HepG2 (cell line): ENCODE data around the gene AIF1. TPM values are rescaled to one million over a fixed set of nuclear protein-coding genes. Genes with fewer than 3 reads are reported as not detected.
A peak's percentile ranks its signal among the peaks of the same experiment; 100 is the strongest.

Source experiments
- DMAP1 ChIP-seq: IDR thresholded peaks from 2 replicates; pipeline ENCODE4 v1.6.1; 2016
- KDM4B ChIP-seq: sonication (generic); formaldehyde crosslinking; IDR thresholded peaks from 2 replicates; pipeline ENCODE4 v1.4.0; 2020; ENCODE audit warnings: missing genetic modification reagents
- PRPF4 ChIP-seq: fragments of 200-400 bp; formaldehyde crosslinking; IDR thresholded peaks from 2 replicates; pipeline ENCODE4 v1.6.1; 2016; ENCODE audit warnings: low read length, low read depth; ENCODE audit not compliant: poor library complexity, severe bottlenecking
- ZNF180 ChIP-seq: sonication (generic); formaldehyde crosslinking; IDR thresholded peaks from 2 replicates; pipeline ENCODE4 v1.4.0; 2020; ENCODE audit warnings: low read depth, missing genetic modification reagents, borderline replicate concordance
- ZNF567 ChIP-seq: sonication (generic); formaldehyde crosslinking; IDR thresholded peaks from 2 replicates; pipeline ENCODE4 v1.8.1; 2023; ENCODE audit warnings: mild to moderate bottlenecking, missing genetic modification reagents, borderline replicate concordance
- ZNF614 ChIP-seq: IDR thresholded peaks from 2 replicates; pipeline ENCODE4 v1.6.1; 2018; ENCODE audit warnings: missing biosample characterization, missing genetic modification reagents, inconsistent platforms, borderline replicate concordance
- ZNF724P ChIP-seq: sonication (generic); formaldehyde crosslinking; IDR thresholded peaks from 2 replicates; pipeline ENCODE4 v1.8.0; 2022; ENCODE audit warnings: missing genetic modification reagents, borderline replicate concordance
- polyA plus RNA-seq, 8 experiments: library from polyadenylated mRNA; depleted of rRNA in 3 of 8; stranded (reverse) in 7 of 8; unstranded in 1 of 8; fragments of >200 nt; fragmentation: Illumina TruSeq in 4 of 8; extraction: Trizol in 4 of 8; gene quantifications; 2 replicates each; pipeline versions ENCODE4 v1.2.1 to v1.2.3, GENCODE V29; 2011 to 2016; ENCODE audit warnings: low read depth in 4 of 8, missing spikeins in 1 of 8, mixed read lengths in 1 of 8; ENCODE audit not compliant: insufficient read depth in 1 of 8
- total RNA-seq, 5 experiments: library from RNA; depleted of rRNA; stranded (reverse); fragments of >200 nt; fragmentation: Illumina TruSeq; extraction: Trizol; gene quantifications; 2 replicates each; pipeline ENCODE4 v1.2.3, GENCODE V29; 2016; ENCODE audit warnings: low read depth in 1 of 5
- TF ChIP-seq, protein P1 (sequence below): sonication (generic); formaldehyde crosslinking; IDR thresholded peaks from 2 replicates; pipeline ENCODE4 v1.5.1; 2020; ENCODE audit warnings: mild to moderate bottlenecking, missing genetic modification reagents, moderate library complexity
- TF ChIP-seq, protein P2 (sequence below): sonication (generic); formaldehyde crosslinking; IDR thresholded peaks from 2 replicates; pipeline ENCODE4 v1.5.0; 2020; ENCODE audit warnings: mild to moderate bottlenecking, missing genetic modification reagents
- TF ChIP-seq, protein P3 (sequence below): sonication (generic); formaldehyde crosslinking; IDR thresholded peaks from 2 replicates; pipeline ENCODE4 v1.5.0; 2020; ENCODE audit warnings: mild to moderate bottlenecking, missing genetic modification reagents, borderline replicate concordance
- TF ChIP-seq, protein P4 (sequence below): sonication (generic); formaldehyde crosslinking; IDR thresholded peaks from 2 replicates; pipeline ENCODE4 v1.4.0; 2020; ENCODE audit warnings: missing genetic modification reagents
- TF ChIP-seq, protein P5 (sequence below): sonication (generic); formaldehyde crosslinking; IDR thresholded peaks from 2 replicates; pipeline ENCODE4 v1.8.1; 2023; ENCODE audit warnings: mild to moderate bottlenecking, moderate library complexity, missing genetic modification reagents

AIF1 gene
- total and polyA plus RNA-seq, 2 of the 13 experiments (the other 11 are each of a cell fraction or from before 2014, with no cell fraction given): 1.5 TPM; not detected in 1

DNA sequence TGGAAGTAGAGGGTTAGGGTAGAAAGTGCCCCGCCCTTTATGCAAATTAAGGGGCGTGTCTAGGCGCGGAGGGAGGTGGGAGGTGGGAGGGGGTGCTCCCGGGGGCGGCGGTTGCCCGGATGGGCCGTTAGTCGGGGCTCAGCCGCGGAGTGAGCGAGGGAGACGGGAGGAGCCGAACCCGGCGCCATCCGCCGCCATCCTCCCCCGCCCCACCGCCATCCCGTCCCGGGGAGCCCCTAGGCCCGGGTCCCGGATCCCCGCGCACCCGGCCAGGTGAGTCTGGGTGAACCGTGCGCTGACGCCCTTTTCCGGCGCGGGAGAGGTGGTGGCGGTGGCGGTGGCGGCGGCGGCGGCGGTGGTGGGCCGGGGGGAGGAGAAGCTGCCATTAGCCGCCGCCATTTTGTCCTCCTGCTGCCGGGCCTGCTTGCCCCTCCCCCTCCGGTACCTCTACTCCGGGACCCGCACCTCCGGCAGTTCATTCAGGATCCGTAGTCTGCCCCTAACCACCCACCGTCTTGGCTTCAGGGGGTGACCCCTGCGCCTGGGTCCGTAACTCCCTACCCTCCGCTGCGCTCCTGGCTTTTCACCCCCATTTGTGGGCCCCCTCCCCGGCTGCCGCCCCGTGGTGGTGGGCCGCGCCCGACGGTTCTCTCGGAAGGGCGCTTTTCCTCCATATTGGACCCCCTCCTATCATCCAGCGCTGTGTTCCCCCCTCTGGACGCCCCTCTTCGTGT lies 5.7 kb downstream of the AIF1 start, which contains the start of gene PRRC2A (continued):
- TF ChIP-seq, protein P1, sequence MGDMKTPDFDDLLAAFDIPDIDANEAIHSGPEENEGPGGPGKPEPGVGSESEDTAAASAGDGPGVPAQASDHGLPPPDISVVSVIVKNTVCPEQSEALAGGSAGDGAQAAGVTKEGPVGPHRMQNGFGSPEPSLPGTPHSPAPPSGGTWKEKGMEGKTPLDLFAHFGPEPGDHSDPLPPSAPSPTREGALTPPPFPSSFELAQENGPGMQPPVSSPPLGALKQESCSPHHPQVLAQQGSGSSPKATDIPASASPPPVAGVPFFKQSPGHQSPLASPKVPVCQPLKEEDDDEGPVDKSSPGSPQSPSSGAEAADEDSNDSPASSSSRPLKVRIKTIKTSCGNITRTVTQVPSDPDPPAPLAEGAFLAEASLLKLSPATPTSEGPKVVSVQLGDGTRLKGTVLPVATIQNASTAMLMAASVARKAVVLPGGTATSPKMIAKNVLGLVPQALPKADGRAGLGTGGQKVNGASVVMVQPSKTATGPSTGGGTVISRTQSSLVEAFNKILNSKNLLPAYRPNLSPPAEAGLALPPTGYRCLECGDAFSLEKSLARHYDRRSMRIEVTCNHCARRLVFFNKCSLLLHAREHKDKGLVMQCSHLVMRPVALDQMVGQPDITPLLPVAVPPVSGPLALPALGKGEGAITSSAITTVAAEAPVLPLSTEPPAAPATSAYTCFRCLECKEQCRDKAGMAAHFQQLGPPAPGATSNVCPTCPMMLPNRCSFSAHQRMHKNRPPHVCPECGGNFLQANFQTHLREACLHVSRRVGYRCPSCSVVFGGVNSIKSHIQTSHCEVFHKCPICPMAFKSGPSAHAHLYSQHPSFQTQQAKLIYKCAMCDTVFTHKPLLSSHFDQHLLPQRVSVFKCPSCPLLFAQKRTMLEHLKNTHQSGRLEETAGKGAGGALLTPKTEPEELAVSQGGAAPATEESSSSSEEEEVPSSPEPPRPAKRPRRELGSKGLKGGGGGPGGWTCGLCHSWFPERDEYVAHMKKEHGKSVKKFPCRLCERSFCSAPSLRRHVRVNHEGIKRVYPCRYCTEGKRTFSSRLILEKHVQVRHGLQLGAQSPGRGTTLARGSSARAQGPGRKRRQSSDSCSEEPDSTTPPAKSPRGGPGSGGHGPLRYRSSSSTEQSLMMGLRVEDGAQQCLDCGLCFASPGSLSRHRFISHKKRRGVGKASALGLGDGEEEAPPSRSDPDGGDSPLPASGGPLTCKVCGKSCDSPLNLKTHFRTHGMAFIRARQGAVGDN (CRISPR knock-in tag): peak; percentile 87
- TF ChIP-seq ZNF724P (CRISPR knock-in tag) (no peak), ZNF180 (CRISPR knock-in tag) (no peak), PRPF4 (no peak), DMAP1 (peak; percentile 88), ZNF567 (CRISPR knock-in tag) (no peak; the same call in 1 of the 2 replicates), KDM4B (CRISPR knock-in tag) (peak; percentile 55; the same call in 1 of the 2 replicates), ZNF614 (CRISPR knock-in tag) (no peak; the same call in 1 of the 2 replicates)
- TF ChIP-seq, protein P2, sequence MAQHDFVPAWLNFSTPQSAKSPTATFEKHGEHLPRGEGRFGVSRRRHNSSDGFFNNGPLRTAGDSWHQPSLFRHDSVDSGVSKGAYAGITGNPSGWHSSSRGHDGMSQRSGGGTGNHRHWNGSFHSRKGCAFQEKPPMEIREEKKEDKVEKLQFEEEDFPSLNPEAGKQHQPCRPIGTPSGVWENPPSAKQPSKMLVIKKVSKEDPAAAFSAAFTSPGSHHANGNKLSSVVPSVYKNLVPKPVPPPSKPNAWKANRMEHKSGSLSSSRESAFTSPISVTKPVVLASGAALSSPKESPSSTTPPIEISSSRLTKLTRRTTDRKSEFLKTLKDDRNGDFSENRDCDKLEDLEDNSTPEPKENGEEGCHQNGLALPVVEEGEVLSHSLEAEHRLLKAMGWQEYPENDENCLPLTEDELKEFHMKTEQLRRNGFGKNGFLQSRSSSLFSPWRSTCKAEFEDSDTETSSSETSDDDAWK: no peak
- TF ChIP-seq, protein P3, sequence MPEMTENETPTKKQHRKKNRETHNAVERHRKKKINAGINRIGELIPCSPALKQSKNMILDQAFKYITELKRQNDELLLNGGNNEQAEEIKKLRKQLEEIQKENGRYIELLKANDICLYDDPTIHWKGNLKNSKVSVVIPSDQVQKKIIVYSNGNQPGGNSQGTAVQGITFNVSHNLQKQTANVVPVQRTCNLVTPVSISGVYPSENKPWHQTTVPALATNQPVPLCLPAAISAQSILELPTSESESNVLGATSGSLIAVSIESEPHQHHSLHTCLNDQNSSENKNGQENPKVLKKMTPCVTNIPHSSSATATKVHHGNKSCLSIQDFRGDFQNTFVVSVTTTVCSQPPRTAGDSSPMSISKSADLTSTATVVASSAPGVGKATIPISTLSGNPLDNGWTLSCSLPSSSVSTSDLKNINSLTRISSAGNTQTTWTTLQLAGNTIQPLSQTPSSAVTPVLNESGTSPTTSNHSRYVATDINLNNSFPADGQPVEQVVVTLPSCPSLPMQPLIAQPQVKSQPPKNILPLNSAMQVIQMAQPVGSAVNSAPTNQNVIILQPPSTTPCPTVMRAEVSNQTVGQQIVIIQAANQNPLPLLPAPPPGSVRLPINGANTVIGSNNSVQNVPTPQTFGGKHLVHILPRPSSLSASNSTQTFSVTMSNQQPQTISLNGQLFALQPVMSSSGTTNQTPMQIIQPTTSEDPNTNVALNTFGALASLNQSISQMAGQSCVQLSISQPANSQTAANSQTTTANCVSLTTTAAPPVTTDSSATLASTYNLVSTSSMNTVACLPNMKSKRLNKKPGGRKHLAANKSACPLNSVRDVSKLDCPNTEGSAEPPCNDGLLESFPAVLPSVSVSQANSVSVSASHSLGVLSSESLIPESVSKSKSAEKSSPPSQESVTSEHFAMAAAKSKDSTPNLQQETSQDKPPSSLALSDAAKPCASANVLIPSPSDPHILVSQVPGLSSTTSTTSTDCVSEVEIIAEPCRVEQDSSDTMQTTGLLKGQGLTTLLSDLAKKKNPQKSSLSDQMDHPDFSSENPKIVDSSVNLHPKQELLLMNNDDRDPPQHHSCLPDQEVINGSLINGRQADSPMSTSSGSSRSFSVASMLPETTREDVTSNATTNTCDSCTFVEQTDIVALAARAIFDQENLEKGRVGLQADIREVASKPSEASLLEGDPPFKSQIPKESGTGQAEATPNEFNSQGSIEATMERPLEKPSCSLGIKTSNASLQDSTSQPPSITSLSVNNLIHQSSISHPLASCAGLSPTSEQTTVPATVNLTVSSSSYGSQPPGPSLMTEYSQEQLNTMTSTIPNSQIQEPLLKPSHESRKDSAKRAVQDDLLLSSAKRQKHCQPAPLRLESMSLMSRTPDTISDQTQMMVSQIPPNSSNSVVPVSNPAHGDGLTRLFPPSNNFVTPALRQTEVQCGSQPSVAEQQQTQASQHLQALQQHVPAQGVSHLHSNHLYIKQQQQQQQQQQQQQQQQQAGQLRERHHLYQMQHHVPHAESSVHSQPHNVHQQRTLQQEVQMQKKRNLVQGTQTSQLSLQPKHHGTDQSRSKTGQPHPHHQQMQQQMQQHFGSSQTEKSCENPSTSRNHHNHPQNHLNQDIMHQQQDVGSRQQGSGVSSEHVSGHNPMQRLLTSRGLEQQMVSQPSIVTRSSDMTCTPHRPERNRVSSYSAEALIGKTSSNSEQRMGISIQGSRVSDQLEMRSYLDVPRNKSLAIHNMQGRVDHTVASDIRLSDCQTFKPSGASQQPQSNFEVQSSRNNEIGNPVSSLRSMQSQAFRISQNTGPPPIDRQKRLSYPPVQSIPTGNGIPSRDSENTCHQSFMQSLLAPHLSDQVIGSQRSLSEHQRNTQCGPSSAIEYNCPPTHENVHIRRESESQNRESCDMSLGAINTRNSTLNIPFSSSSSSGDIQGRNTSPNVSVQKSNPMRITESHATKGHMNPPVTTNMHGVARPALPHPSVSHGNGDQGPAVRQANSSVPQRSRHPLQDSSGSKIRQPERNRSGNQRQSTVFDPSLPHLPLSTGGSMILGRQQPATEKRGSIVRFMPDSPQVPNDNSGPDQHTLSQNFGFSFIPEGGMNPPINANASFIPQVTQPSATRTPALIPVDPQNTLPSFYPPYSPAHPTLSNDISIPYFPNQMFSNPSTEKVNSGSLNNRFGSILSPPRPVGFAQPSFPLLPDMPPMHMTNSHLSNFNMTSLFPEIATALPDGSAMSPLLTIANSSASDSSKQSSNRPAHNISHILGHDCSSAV: no peak
- TF ChIP-seq, protein P4, sequence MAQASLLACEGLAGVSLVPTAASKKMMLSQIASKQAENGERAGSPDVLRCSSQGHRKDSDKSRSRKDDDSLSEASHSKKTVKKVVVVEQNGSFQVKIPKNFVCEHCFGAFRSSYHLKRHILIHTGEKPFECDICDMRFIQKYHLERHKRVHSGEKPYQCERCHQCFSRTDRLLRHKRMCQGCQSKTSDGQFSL (CRISPR knock-in tag): peak; percentile 33; the same call in 1 of the 2 replicates
- TF ChIP-seq, protein P5, sequence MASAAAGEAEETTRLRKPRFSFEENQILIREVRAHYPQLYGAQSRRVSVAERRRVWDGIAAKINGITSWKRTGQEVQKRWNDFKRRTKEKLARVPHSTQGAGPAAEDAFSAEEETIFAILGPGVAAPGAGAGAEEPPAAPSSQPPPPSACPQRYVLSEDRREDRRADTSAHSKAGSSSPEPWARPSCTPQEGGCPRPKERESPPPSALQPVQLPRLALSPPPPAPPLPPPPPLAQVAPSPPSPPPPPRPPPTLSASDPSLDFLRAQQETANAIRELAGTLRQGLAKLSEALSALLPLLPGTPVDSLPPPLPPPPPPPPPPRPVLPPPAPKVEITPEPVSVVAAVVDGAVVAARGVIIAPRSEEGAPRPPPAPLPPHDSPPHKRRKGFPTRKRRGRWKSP (CRISPR knock-in tag): no peak; the same call in 1 of the 2 replicates
